Measurements from ENCODE around the gene REXO4.
A peak's percentile ranks its signal among the peaks of the same experiment; 100 is the strongest.
"Not testable (repeated sequence)": the region's sequence is repeated elsewhere in the genome, so short reads cannot be mapped to it uniquely, and the experiment has no call there.

Gene REXO4

DNA sequence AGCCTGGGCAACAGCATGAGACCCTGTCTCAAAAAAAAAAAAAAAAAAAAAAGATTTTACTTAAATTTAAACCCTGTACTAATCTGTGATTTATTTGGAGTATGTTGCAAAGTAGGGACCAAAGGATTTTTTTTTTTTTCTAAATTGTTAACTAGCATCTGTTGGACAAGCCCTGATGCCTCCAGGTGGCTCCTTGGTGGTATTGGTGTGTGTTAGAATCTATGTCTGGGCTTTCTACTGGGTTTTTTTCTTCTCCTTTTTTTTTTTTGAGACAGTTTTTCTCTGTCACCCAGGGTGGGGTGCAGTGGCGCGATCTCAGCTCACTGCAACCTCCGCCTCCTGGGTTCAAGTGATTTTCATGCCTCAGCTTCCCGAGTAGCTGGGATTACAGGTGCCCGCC lies 34.1 kb upstream of the REXO4 start:
- DNase-seq (ENCODE audit: low spot score) = not testable (repeated sequence)

DNA sequence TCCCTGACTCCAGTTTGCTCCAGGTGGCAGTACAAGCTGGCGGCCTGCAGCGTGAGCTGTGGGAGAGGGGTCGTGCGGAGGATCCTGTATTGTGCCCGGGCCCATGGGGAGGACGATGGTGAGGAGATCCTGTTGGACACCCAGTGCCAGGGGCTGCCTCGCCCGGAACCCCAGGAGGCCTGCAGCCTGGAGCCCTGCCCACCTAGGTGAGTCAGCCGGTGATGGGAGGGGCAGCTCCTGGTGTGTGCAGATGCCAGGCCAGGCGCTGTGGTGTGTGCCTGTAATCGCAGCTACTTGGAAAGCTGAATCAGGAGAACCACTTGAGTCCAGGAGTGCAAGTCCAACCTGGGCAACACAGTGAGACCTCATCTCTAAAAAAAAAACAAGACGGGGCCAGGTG lies 31.9 kb upstream of the REXO4 start:
- no peak for DNase-seq (ENCODE audit: low spot score)

DNA sequence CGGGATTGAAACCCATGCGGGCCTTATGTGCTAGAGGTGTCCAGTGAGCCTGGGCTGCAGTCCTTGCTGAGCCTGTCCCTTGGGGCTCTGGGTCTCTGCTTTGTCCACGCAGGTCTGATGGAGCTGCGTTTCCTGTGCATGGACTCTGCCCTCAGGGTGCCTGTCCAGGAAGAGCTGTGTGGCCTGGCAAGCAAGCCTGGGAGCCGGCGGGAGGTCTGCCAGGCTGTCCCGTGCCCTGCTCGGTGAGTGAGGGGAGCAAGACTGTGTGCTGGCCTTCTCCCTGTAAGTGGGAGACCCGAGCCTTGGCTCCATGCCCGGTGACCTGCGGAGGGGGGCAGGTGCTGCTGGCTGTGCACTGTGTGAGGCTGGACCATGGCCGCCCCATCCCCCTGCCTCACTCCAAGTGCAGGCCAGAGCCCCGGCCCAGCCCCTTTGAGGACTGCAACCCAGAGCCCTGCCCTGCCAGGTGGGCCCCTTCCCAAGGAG lies 30.7 kb upstream of the REXO4 start:
- no peak for DNase-seq (ENCODE audit: low spot score)

DNA sequence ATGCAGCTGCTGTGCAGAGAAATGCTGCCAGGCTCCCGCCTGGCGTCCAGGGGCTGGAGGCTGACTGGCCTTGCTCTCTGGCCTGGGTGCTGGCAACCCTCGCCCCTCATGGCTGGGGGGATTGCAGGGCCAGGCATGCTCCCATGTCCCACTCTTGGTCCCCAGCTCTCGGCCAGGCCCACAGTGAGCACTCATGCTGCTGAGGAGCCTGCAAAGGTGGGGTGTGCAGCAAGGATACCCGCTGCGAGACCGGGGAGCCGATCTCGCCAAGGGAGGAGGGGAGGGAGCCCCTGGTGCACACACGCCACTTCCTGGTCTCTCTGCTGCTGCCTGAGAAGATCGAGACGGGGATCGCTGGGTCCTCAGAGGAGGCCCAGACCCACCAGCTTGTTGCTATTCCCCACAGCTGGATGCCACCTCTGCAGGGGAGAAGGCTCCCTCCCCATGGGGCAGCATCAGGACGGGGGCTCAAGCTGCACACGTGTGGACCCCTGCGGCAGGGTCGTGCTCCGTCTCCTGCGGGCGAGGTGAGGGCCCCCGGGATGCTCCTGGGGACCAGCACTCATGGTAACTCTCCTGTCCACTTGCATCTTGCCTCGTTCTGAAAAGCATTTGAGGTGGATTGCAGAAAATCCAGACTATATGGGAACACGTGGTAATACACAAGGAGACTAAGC lies 27.6 kb upstream of the REXO4 start:
- no peak for DNase-seq (ENCODE audit: low spot score)

DNA sequence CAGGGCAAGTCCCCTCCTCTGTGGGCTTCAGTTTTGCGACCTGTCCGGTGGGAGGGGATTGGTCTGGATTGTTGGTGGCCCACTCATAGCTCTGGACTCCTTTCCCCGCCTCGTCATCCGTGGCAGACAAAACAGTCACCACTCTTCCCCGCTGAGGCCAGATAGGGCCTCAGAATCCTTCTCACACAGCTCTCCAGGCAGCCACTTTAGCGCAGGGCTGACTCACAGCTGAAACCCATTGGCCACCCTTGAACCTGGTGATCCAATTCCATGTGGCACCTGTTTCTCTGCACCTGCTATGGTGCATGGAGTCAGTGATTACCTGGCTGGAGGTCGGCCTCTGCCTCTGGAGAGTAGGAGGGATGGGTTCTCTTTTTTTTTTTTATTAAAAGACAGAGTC lies 26.2 kb upstream of the REXO4 start:
- DNase-seq (ENCODE audit: low spot score) = no peak

DNA sequence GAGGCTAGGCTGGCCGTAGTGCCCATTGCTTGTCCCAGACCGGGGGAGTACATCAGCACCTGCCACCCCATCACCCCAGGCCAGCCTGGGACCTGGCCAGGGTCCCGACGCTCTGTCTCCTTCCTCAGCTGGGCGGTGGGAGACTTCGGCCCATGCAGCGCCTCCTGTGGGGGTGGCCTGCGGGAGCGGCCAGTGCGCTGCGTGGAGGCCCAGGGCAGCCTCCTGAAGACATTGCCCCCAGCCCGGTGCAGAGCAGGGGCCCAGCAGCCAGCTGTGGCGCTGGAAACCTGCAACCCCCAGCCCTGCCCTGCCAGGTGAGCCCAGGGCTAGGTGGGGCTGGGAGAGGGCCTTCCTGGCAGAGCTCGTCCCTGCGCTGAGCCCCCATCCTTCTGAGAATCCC lies 25.4 kb upstream of the REXO4 start:
- no peak for DNase-seq (ENCODE audit: low spot score)

DNA sequence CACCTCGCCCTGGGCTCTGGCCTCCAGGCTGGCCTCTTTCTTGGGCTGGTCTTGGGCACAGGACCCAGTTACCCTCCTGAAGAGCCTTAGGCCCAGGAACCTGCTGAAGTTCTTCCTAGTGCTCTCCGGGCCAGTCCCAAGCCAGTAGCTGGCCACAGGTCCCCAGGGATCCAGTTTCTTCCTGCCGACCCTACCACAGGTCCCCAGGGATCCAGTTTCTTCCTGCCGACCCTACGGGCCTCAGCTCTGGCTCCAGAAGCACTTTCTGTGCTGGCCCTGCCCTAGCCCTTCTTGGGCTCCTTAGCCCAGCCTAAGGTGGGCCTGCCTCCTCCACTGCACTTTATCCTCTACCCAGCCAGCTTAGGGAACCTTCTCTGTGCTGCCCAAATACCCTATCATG lies 23.8 kb upstream of the REXO4 start:
- DNase-seq (ENCODE audit: low spot score) = no peak

DNA sequence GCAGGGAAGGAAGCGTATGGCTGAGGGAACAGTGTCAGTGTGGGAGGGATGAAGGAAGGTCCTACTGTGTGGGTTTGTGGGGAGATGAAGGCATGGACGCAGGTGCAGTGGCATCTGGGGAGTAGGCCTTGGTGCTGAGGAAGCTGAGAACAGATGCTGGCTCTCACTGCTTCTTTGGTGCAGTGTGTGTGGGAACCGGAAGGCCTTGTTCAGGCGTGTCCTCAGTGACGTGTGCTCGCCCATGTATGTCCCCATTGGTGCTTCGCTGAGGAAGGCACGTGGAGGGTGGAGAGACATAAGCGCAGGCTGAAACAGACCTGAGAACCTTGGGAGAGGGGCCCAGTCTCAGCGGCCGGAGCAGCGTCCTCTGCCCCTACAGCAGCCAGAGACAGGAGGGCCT lies 23.1 kb upstream of the REXO4 start:
- DNase-seq (ENCODE audit: low spot score) = no peak

DNA sequence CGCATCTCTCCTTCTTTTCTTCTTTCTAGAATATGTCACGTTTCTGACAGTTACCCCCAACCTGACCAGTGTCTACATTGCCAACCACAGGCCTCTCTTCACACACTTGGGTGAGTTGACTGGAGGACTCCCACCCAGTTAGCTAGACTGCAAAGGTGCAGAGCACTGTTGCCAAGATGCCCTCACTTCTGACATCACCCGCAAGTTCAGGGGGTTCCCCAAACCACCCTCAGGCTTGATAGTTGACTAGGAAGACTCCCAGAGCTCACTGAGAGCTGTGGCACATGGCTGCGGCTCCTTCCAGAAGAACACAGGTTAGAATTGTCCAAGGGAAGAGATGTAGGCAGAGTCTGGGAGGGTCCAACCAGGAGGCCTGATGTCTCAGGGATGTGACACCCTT lies 21.5 kb upstream of the REXO4 start:
- no peak for DNase-seq (ENCODE audit: low spot score)

DNA sequence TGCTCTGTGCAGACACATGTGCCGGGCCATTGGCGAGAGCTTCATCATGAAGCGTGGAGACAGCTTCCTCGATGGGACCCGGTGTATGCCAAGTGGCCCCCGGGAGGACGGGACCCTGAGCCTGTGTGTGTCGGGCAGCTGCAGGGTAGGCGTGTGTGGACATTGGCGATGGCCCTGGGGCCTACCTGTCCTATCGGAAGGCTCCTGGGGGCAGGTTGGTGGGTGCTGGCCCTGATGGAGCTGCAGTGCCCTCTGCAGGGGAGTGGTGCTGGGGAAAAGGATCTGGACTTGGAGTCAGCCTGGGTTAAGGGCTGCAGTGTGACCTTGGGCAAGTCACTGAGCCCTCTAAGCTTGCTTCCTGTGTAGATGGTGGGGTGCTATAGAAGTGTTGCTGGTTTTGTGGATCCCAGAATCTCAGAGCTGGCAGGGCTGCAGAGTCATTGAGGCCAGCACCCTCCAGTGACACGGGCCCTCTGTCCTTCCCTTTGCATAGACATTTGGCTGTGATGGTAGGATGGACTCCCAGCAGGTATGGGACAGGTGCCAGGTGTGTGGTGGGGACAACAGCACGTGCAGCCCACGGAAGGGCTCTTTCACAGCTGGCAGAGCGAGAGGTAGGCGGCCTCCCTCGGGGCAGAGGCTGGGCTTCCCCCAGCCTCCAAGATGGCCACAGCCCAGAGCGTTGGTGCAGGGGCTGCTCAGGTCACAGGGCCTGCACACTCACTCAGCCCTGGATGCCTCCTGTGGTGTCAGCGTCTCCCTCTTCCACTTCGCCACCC lies 20.1 kb upstream of the REXO4 start:
- no peak for DNase-seq (ENCODE audit: low spot score)

DNA sequence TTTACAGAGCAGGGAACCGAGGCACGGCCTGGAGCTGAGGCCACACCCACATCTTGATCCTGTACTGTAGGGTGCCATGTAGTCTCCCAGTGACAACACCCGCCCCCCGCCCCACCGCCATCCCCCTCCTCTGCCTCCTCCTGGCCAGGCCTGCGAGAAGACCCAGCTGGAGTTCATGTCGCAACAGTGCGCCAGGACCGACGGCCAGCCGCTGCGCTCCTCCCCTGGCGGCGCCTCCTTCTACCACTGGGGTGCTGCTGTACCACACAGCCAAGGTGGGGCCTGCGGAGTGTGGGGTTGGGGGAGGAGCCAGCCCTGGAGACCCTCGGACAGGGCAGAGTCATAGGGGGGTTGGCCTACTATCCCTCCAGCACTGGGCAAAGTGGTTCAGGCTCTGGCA lies 18.9 kb upstream of the REXO4 start:
- DNase-seq (ENCODE audit: low spot score) = no peak

DNA sequence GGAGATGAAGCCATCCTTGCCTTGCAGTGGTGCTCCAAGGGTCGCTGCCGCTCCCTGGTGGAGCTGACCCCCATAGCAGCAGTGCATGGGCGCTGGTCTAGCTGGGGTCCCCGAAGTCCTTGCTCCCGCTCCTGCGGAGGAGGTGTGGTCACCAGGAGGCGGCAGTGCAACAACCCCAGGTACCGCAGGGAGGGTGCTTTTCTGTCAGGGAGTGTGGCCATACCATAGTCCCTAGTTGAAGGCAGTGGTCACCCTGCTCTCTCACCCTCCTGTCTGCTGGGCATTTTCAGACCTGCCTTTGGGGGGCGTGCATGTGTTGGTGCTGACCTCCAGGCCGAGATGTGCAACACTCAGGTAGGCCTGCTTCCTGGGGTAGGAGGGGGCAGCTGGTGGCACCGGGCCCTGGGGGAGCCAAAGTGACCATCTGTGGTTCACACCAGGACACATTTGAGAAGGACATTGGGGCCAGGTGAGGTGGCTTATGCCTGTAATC lies 15.6 kb upstream of the REXO4 start:
- no peak for DNase-seq (ENCODE audit: low spot score)

DNA sequence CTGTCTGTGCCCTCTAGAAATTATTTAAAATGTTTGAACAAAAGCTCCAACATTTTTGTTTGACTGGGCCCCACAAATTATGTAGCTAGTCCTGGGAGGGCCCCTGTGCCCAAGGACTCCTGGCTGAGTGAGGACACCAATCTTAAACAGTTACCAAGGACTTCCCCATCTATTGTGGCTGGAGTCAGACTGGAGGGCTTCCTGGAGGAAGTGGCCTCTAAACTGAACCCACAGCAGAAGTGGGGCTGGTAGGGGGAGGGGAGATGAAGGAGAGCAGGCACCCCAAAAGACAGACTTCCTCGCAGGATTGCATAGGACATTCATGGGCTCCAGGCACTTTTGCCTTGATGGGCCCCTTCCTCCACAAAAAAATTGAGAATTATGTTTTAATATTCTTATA lies 12.4 kb upstream of the REXO4 start:
- DNase-seq (ENCODE audit: low spot score) = no peak

DNA sequence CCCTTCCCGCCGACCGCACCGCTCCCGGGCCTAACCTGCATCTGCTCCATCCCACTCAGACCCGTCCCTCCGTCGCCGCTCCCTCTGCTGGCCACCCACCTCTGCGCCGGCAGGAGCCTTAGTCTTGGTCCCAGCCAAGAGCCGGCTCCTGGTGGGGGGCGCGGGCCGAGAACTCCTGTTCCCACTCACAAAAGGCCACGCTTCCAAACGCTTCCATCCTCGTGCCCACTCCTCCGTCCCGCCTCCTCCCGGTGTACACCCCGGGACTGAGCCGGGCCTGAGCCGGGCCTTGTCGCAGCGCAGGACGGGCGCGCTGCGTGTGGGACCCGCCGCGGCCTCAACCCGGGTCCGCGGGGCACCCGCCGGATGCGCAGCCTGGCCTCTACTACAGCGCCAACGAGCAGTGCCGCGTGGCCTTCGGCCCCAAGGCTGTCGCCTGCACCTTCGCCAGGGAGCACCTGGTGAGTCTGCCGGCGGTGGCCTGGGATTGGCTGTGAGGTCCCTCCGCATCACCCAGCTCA lies 11.9 kb upstream of the REXO4 start:
- DNase-seq (ENCODE audit: low spot score) = peak; percentile 56

DNA sequence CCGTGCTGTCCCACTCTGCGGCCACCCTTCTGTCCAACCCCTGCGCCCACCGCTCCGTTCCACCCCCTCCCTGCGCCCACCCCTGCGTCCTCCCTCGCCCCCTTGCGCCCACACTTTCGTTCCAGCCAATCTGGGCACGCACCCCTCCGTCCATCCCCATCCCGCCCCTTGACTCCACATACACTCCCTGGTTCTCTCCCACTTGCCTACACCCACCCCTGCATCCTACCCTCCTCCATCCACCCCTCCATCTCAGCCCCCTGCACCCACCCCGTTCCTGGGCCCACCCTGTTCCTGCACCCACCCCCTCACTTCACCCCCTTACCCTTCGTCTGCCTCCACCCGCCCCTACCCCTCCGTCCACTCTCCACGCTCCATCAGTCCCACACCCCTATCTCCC lies 11.4 kb upstream of the REXO4 start:
- DNase-seq (ENCODE audit: low spot score) = no peak

DNA sequence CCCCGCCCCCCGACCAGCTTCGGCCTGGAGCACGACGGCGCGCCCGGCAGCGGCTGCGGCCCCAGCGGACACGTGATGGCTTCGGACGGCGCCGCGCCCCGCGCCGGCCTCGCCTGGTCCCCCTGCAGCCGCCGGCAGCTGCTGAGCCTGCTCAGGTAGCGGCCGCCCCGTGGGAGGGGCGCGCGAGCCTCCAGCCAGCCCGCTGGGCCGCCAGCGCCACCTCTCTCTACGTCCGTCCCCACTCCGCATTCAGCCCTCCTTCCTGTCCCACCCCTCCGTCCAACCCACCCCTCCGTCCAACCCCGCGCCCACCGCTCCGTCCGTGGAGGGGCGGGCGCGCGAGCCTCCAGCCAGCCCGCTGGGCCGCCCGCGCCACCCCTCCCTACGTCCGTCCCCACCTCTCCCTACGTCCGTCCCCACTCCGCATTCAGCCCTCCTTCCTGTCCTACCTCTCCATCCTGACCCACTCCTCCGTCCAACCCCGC lies 10.8 kb upstream of the REXO4 start:
- no peak for DNase-seq (ENCODE audit: low spot score)

DNA sequence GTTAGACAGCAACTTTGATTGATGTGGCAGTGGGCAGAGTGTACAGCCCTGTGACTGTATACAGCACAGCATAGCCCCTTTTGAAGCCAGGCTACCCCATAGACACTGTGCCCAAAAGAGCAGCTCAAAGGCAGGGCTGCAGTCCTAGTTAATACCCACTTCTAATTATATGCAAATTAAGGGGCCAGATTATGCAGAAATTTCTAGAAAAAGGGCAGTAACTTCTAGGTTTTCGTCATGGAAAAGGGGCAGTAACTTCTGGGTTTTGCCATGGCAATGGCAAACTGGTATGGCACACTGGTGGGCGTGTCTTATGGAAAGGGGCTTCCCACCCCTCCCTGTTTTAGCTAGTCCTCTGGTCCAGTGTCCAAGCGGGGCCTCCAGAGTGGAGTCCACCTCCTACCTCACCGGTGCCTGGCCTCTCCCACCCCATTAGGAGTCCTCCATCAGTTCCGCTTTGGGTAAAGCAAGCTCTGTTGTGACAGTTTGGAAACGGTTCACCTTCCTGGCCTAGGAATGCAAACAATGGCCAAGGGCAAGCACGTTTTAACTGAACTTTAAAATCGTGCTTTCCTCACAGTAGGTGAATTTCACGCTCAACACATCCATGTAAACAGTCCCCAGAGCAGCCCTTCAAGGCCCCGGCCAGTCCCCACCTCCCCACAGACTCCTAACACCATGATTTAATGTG lies 10.0 kb upstream of the REXO4 start:
- no peak for DNase-seq (ENCODE audit: low spot score)

DNA sequence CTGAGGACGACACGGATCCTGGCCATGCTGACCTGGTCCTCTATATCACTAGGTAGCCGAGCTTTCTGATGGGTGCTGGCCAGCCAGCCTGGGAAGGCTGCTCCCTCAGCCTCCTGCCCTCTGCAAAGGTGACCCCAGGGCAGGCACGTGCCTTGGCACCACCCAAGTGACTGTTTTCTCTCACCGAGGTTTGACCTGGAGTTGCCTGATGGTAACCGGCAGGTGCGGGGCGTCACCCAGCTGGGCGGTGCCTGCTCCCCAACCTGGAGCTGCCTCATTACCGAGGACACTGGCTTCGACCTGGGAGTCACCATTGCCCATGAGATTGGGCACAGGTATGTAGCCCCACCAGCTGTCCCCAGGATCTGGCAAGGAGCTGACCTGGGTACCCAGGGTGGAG lies 8.2 kb upstream of the REXO4 start:
- DNase-seq (ENCODE audit: low spot score) = no peak

DNA sequence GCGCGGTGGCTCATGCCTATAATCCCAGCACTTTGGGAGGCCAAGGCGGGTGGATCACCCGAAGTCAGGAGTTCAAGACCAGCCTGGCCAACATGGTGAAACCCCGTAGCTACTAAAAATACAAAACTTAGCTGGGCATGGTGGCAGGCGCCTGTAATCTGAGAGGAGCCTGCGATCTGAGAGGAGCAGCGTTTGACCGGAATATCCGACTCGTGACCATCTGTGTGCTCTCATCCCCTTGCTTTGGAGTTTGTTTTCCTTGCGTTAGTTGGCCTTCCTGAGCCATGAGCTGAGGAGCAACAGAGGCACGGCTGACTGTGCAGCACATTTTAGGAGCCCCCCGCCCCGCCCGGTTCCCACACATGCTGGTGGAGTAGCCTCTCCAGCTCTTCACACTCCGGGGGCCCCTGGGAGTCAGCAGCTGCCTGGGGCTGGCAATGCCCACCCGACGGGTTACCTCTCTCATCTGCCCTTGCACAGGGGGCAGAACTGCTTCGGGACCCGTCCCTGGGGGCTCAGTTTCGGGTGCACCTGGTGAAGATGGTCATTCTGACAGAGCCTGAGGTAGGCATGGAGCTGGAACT lies 7.3 kb upstream of the REXO4 start:
- DNase-seq (ENCODE audit: low spot score) = no peak

DNA sequence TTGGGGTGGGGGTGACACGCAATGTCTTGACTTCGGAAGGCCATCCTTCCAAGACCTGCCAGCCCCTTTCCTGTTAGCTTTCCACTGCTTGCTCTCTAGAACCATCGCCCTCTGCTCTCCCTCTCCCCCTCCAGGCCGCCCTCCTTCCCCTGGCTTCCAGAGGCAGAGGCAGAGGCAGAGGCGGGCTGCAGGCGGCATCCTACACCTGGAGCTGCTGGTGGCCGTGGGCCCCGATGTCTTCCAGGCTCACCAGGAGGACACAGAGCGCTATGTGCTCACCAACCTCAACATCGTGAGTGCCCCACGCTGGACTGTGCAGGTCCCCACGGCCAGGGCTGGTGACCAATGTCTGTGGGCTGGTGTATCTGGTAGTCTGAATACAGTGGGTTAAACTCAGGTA lies 6.4 kb upstream of the REXO4 start:
- DNase-seq (ENCODE audit: low spot score) = no peak

DNA sequence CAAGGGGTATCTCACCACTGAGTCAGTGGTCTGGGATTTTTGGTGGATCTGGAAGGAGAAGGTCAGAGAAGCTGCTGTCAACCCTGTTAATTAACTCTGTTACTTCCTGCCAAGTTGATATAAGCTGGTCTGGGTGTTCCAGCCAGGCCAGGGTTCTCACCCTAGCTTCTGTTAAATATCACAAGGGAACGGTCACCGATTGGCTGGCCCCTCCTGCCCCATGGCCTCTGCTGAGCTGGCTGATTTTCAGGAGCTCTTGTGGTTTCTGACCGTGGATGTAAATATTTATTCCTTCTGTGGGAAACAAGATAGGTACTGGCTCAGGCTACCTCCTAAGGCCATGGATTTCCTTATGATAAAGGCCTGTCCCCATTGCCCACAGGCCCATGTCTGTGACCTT lies 5.4 kb upstream of the REXO4 start:
- DNase-seq (ENCODE audit: low spot score) = no peak

All from GM03348 (cell line).